Transverse colon (tissue), 4 donors: ENCODE measurements around the gene MCM3AP. TPM values are rescaled to one million over a fixed set of nuclear protein-coding genes. Genes with fewer than 3 reads are reported as not detected.

Experiments used
- DNase-seq: peaks from one replicate; pipeline ENCODE4 v3.0.0-alpha.2; 2019
- H3K27ac ChIP-seq, 4 donors: fragments of 200-600 bp; sonication (generic); 2 replicates each; pipeline ENCODE4 v1.5.1; 2016 to 2018; ENCODE audit warnings: inconsistent platforms in 4 of 4
- H3K27me3 ChIP-seq: fragments of 200-600 bp; sonication (generic); 2 replicates; pipeline ENCODE4 v1.5.1; 2017; ENCODE audit warnings: inconsistent platforms
- H3K36me3 ChIP-seq, 4 donors: fragments of 200-600 bp; sonication (generic); 2 replicates each; pipeline ENCODE4 v1.5.1; 2017 to 2019; ENCODE audit warnings: inconsistent platforms in 4 of 4
- H3K4me1 ChIP-seq, 4 donors: fragments of 200-600 bp; sonication (generic); 2 replicates each; pipeline ENCODE4 v1.5.1; 2017 to 2020; ENCODE audit warnings: inconsistent platforms in 4 of 4
- H3K4me3 ChIP-seq, 4 donors: fragments of 200-600 bp; sonication (generic); 1 replicate in 1 of 4; 2 replicates in 3 of 4; pipeline versions ENCODE4 v1.5.1 to v1.6.1; 2017 to 2019; ENCODE audit warnings: inconsistent platforms in 4 of 4
- H3K9me3 ChIP-seq, 2 donors: fragments of 200-600 bp; sonication (generic); 2 replicates each; pipeline ENCODE4 v1.5.1; 2017 to 2019; ENCODE audit warnings: inconsistent platforms in 2 of 2
- EP300 ChIP-seq: sonication (generic); formaldehyde crosslinking; IDR thresholded peaks from one replicate; pipeline ENCODE4 v1.6.1; 2017; ENCODE audit warnings: antibody characterized with exemption, low read depth
- POLR2A ChIP-seq: fragments of 450-650 bp; IDR thresholded peaks from one replicate; pipeline ENCODE4 v1.6.1; 2016; ENCODE audit warnings: antibody characterized with exemption, mild to moderate bottlenecking, moderate library complexity
- POLR2AphosphoS5 ChIP-seq, 3 donors: sonication (generic); formaldehyde crosslinking; IDR thresholded peaks; one replicate each; pipeline ENCODE4 v1.6.1; 2016; ENCODE audit warnings: antibody characterized with exemption in 3 of 3
- WGBS, 2 donors: methylation state at CpG; one replicate each; pipeline ENCODE4 v1.1.5; 2018; ENCODE audit warnings: low coverage in 1 of 2; 5-methylcytosine and 5-hydroxymethylcytosine counted together
- in situ Hi-C, 4 donors: fragments of 200-750 bp; cut with MboI; loops; one replicate each; pipeline versions ENCODE4 v1.15.0 to v1.15.1; 2017; ENCODE audit warnings: low sequenced_read_pairs in 3 of 4, low pct_ligation_motif_present in 1 of 4, low pct_unique_long_range_greater_than_20kb in 1 of 4
- intact Hi-C: fragments of 100-400 bp; cut with DNase I; formaldehyde crosslinking; loops from one replicate; pipeline ENCODE4 v1.15.1; 2023; ENCODE audit warnings: low total_unique reads
- total RNA-seq, 4 donors: library from RNA; depleted of rRNA; stranded (reverse); fragments of >200 nt; gene quantifications; one replicate each; pipeline ENCODE4 v1.1.0, GENCODE V29; 2016
- TF ChIP-seq, protein P1 (sequence below), 5 experiments: fragments of 200-600 bp in 3 of 5; fragments of 450-650 bp in 2 of 5; sonication (generic) in 3 of 5; IDR thresholded peaks; 1 replicate in 2 of 5; 2 replicates in 3 of 5; pipeline ENCODE4 v1.5.1; 2016 to 2017; ENCODE audit warnings: antibody characterized with exemption in 5 of 5, inconsistent platforms in 3 of 5, mild to moderate bottlenecking in 2 of 5, moderate library complexity in 1 of 5

Gene MCM3AP
- total RNA-seq, 4 donors from 2014 or later: 87.4 to 348 (median 108) TPM

DNA sequence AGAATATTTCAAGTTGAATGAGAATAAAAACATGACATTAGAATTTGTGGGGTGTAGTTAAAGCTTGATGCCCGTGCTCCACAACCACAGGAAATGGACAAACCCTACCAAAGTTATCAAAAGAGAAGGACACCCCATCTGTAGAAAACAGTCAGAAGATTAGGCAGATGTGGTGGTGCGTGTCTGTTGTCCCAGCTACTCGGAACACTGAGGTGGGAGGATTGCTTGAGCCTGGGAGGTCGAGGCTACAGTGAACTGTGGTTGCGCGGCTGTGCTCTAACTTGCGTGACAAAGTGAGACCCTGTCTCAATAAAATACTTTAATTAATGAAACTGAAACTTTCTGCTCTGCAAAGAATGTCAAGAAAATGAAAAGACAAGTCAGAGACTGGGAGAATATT is 99.7 kb downstream of the MCM3AP start:
- no peak for DNase-seq

More for the DNA sequence above, 99.7 kb downstream of the MCM3AP start:
- in situ Hi-C loops (no loop called here), intact Hi-C loops (no loop called here)
- TF ChIP-seq POLR2A (no peak), POLR2AphosphoS5 (IDR thresholded peaks at IDR 0.05) (no peak), EP300 (no peak)
- TF ChIP-seq, protein P1, sequence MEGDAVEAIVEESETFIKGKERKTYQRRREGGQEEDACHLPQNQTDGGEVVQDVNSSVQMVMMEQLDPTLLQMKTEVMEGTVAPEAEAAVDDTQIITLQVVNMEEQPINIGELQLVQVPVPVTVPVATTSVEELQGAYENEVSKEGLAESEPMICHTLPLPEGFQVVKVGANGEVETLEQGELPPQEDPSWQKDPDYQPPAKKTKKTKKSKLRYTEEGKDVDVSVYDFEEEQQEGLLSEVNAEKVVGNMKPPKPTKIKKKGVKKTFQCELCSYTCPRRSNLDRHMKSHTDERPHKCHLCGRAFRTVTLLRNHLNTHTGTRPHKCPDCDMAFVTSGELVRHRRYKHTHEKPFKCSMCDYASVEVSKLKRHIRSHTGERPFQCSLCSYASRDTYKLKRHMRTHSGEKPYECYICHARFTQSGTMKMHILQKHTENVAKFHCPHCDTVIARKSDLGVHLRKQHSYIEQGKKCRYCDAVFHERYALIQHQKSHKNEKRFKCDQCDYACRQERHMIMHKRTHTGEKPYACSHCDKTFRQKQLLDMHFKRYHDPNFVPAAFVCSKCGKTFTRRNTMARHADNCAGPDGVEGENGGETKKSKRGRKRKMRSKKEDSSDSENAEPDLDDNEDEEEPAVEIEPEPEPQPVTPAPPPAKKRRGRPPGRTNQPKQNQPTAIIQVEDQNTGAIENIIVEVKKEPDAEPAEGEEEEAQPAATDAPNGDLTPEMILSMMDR (IDR thresholded peaks at IDR 0.05): no peak
- Histone ChIP-seq H3K36me3 (no peaks in the 10 kb centered on the region), H3K27me3 (no peaks in the 10 kb centered on the region), H3K4me1 (peaks cover 0 to 13% (median 8%) of the 10 kb centered on the region in 4 donors), H3K9me3 (no peaks in the 10 kb centered on the region), H3K4me3 (no peak overlapping the region), H3K27ac (peak overlapping the region in 2 of 4 donors; percentile 85 to 87)
- 84 to 91% methylated on average over 7 of the region's 7 CpGs for WGBS, 2 donors

Other genes starting within 250 kb of the MCM3AP start
- gene COL6A2, start 187.5 kb downstream of the MCM3AP start, total RNA-seq: 100 to 1,000 TPM; 172 to 550 (median 346) TPM
- not detected for gene FTCD, start 130.0 kb downstream of the MCM3AP start, total RNA-seq
- gene SPATC1L, start 101.2 kb downstream of the MCM3AP start, total RNA-seq: 10 to 100 TPM in 1 of 4 donors, 1 to 10 TPM in 2, not detected in 1; 1.2 to 11.0 (median 8.5) TPM
- gene LSS, start 56.8 kb downstream of the MCM3AP start, total RNA-seq: 10 to 100 TPM; 53.2 to 75.2 (median 62.3) TPM
- gene YBEY, start 731 bp upstream of the MCM3AP start, total RNA-seq: 10 to 100 TPM in 1 of 4 donors, 1 to 10 TPM in 2, not detected in 1; 4.8 to 33.5 (median 9.1) TPM
- gene C21orf58, start 38.3 kb upstream of the MCM3AP start, total RNA-seq: 10 to 100 TPM in 2 of 4 donors, 1 to 10 TPM in 2; 2.5 to 79.8 (median 7.6) TPM
- 100 to 1,000 TPM in 1 of 4 donors, 10 to 100 TPM in 3; 27.6 to 171 (median 63.4) TPM for gene PCNT, start 38.5 kb upstream of the MCM3AP start, total RNA-seq
- 100 to 1,000 TPM in 2 of 4 donors, 10 to 100 TPM in 2; 68.8 to 121 (median 92.9) TPM for gene DIP2A, start 173.3 kb upstream of the MCM3AP start, total RNA-seq